ENCODE results near the gene CAMK2N1. TPM values are rescaled to one million over a fixed set of nuclear protein-coding genes. Genes with fewer than 3 reads are reported as not detected.

CAMK2N1 gene
- 44.2 and 79.9 TPM in 2 replicates for total RNA-seq
- polyA plus RNA-seq = 94.9 and 156 TPM in 2 replicates
- 142 and 220 TPM in 2 replicates for polyA plus RNA-seq (2012)
- 38.9 and 62.1 TPM in 2 replicates for polyA minus RNA-seq (ENCODE audit: low replicate concordance)

- H3K9me3 ChIP-seq (ENCODE audit: control insufficient read depth, insufficient read depth, low read depth, low read length) = no peaks in the 10 kb centered on the region
- H2AFZ ChIP-seq (ENCODE audit: low read length) = peak within 1 kb of the TSS; percentile 52
- peaks cover 31% of the 10 kb centered on the region for H3K79me2 ChIP-seq (ENCODE audit: control insufficient read depth, insufficient read depth, low read length)
- H3K4me3 ChIP-seq (replicated peaks in 1 of 4; ENCODE audit: control extremely low read depth in 1 of 4, insufficient read depth in 1 of 4, low read depth in 3 of 4, low read length in 4 of 4) = peak within 1 kb of the TSS; percentile 77 to 99 (median 88)
- H3K4me1 ChIP-seq (ENCODE audit: control insufficient read depth, extremely low read depth, insufficient read depth, low read length) = peaks cover 19% of the 10 kb centered on the region
- peak; percentile 69 to 76 for DNase-seq (ENCODE audit: low read depth in 2 of 2)
- H3K27ac ChIP-seq (ENCODE audit: insufficient read depth, low read length) = peak within 1 kb of the TSS; percentile 95
- no peaks in the 10 kb centered on the region for H4K20me1 ChIP-seq (ENCODE audit: control insufficient read depth, extremely low read depth, insufficient read depth, low read length)
- H3K27me3 ChIP-seq (ENCODE audit: control insufficient read depth, insufficient read depth, low read length) = no peaks in the 10 kb centered on the region
- H3K9ac ChIP-seq (ENCODE audit: insufficient read depth, low read length) = peak within 1 kb of the TSS; percentile 92
- H3K36me3 ChIP-seq (ENCODE audit: control insufficient read depth, insufficient read depth, low read length) = no peaks in the 10 kb centered on the region
- TF ChIP-seq EZH2 (IDR thresholded peaks at IDR 0.05; ENCODE audit: low read length, missing control alignments) = no peak
- TF ChIP-seq CTCF (conservative IDR thresholded peaks at IDR 0.05 in 1 of 2, IDR thresholded peaks at IDR 0.05 in 1 of 2; ENCODE audit: low read depth in 1 of 2, low read length in 2 of 2) = no peak
- peak within 1 kb of the TSS; percentile 89 for H3K4me2 ChIP-seq (ENCODE audit: extremely low read depth, insufficient read depth, low read length)
Observed at GRCh38 chr1:20485527-20486456, at the start of gene CAMK2N1. Gene CAMK2N1 (minus strand): TSS chr1:20486210. CDS start chr1:20485379, 831 bp downstream.

GRCh38 chr1:20534659-20535417, 48.8 kb upstream of the CAMK2N1 start:
- no peak for DNase-seq (ENCODE audit: low read depth in 2 of 2)
- Histone ChIP-seq H3K27me3 (ENCODE audit: control insufficient read depth, insufficient read depth, low read length) (peaks cover 28% of the 10 kb centered on the region), H3K9ac (ENCODE audit: insufficient read depth, low read length) (no peak overlapping the region), H4K20me1 (ENCODE audit: control insufficient read depth, extremely low read depth, insufficient read depth, low read length) (no peaks in the 10 kb centered on the region), H3K9me3 (ENCODE audit: control insufficient read depth, insufficient read depth, low read depth, low read length) (no peaks in the 10 kb centered on the region), H3K27ac (ENCODE audit: insufficient read depth, low read length) (no peak overlapping the region), H3K4me3 (replicated peaks in 1 of 4; ENCODE audit: control extremely low read depth in 1 of 4, insufficient read depth in 1 of 4, low read depth in 3 of 4, low read length in 4 of 4) (no peak overlapping the region), H2AFZ (ENCODE audit: low read length) (no peak overlapping the region), H3K4me2 (ENCODE audit: extremely low read depth, insufficient read depth, low read length) (no peak overlapping the region), H3K4me1 (ENCODE audit: control insufficient read depth, extremely low read depth, insufficient read depth, low read length) (no peaks in the 10 kb centered on the region), H3K36me3 (ENCODE audit: control insufficient read depth, insufficient read depth, low read length) (no peaks in the 10 kb centered on the region), H3K79me2 (ENCODE audit: control insufficient read depth, insufficient read depth, low read length) (no peaks in the 10 kb centered on the region)
- TF ChIP-seq CTCF (conservative IDR thresholded peaks at IDR 0.05 in 1 of 2, IDR thresholded peaks at IDR 0.05 in 1 of 2; ENCODE audit: low read depth in 1 of 2, low read length in 2 of 2) = no peak
- no peak for TF ChIP-seq EZH2 (IDR thresholded peaks at IDR 0.05; ENCODE audit: low read length, missing control alignments)

GRCh38 chr1:20533635-20534034, 47.6 kb upstream of the CAMK2N1 start:
- Histone ChIP-seq H3K36me3 (ENCODE audit: control insufficient read depth, insufficient read depth, low read length) (no peaks in the 10 kb centered on the region), H3K4me3 (replicated peaks in 1 of 4; ENCODE audit: control extremely low read depth in 1 of 4, insufficient read depth in 1 of 4, low read depth in 3 of 4, low read length in 4 of 4) (no peak overlapping the region), H3K9ac (ENCODE audit: insufficient read depth, low read length) (no peak overlapping the region), H3K4me1 (ENCODE audit: control insufficient read depth, extremely low read depth, insufficient read depth, low read length) (no peaks in the 10 kb centered on the region), H3K9me3 (ENCODE audit: control insufficient read depth, insufficient read depth, low read depth, low read length) (no peaks in the 10 kb centered on the region), H3K27ac (ENCODE audit: insufficient read depth, low read length) (no peak overlapping the region), H3K4me2 (ENCODE audit: extremely low read depth, insufficient read depth, low read length) (no peak overlapping the region), H2AFZ (ENCODE audit: low read length) (no peak overlapping the region), H3K27me3 (ENCODE audit: control insufficient read depth, insufficient read depth, low read length) (peaks cover 32% of the 10 kb centered on the region), H4K20me1 (ENCODE audit: control insufficient read depth, extremely low read depth, insufficient read depth, low read length) (no peaks in the 10 kb centered on the region), H3K79me2 (ENCODE audit: control insufficient read depth, insufficient read depth, low read length) (no peaks in the 10 kb centered on the region)
- DNase-seq (ENCODE audit: low read depth in 2 of 2) = no peak
- TF ChIP-seq EZH2 (IDR thresholded peaks at IDR 0.05; ENCODE audit: low read length, missing control alignments) = peak; percentile 35
- no peak for TF ChIP-seq CTCF (conservative IDR thresholded peaks at IDR 0.05 in 1 of 2, IDR thresholded peaks at IDR 0.05 in 1 of 2; ENCODE audit: low read depth in 1 of 2, low read length in 2 of 2)
